Activated naive CD4-positive, alpha-beta T cell treated with anti-CD3 and anti-CD28 coated beads, Interleukin-2, amount 50 U/mL, for 72 hours (primary cell): Measurements from ENCODE around the gene PMF1. TPM values are rescaled to one million over a fixed set of nuclear protein-coding genes. Genes with fewer than 3 reads are reported as not detected.
"Not testable (repeated sequence)": the region's sequence is repeated elsewhere in the genome, so short reads cannot be mapped to it uniquely, and the experiment has no call there.

Source experiments
- ATAC-seq, 2 donors: fragments of 150-1000 bp; cut with Tn5 transposase; 2 replicates each; pipeline ENCODE4 v1.10.0; 2021; ENCODE audit warnings: mild to moderate bottlenecking in 2 of 2, moderate library complexity in 2 of 2
- DNase-seq, 2 donors: peaks; one replicate each; pipeline ENCODE4 v3.0.0; 2021 to 2022; ENCODE audit warnings: low spot score in 2 of 2
- H3K27ac Mint-ChIP-seq, 2 donors: one replicate each; pipeline ENCODE4 v1.8.0; 2022; ENCODE audit warnings: mild to moderate bottlenecking in 2 of 2, mixed read lengths in 2 of 2
- H3K36me3 Mint-ChIP-seq, 2 donors: one replicate each; pipeline ENCODE4 v1.8.0; 2022; ENCODE audit warnings: mixed read lengths in 2 of 2
- H3K9me3 Mint-ChIP-seq, 2 donors: one replicate each; pipeline ENCODE4 v1.8.0; 2022; ENCODE audit warnings: mixed read lengths in 2 of 2
- total RNA-seq, 2 donors: library from RNA; stranded (reverse); gene quantifications; one replicate each; pipeline ENCODE4 v1.2.3, GENCODE V29; 2022

PMF1 gene
- total RNA-seq: 100 to 1,000 TPM; 120 to 156 TPM

- DNase-seq (peak; percentile 95 to 97), ATAC-seq (peak; percentile 92)
- Mint-ChIP-seq H3K36me3 (peaks cover 17 to 58% of the 10 kb centered on the region in 2 donors), H3K9me3 (peaks cover 0 to 4% of the 10 kb centered on the region in 2 donors), H3K27ac (peak within 1 kb of the TSS; percentile 97 to 100)
Measured at GRCh38 chr1:156212833-156213643, at the start of gene PMF1. Gene PMF1, plus strand, starts transcription at chr1:156213007. Its CDS starts 9 bp downstream, at chr1:156213016.

- no peak for DNase-seq
- ATAC-seq: no peak
- Mint-ChIP-seq H3K27ac (no peak overlapping the region), H3K36me3 (peaks cover 20 to 32% of the 10 kb centered on the region in 2 donors), H3K9me3 (peaks cover 0 to 13% of the 10 kb centered on the region in 2 donors)
Measured at GRCh38 chr1:156163712-156164111, 49.1 kb upstream of the PMF1 start.

- ATAC-seq (no peak), DNase-seq (no peak)
- Mint-ChIP-seq H3K27ac (peak overlapping the region in 1 of 2 donors; percentile 4), H3K36me3 (peaks cover 20 to 32% of the 10 kb centered on the region in 2 donors), H3K9me3 (peaks cover 0 to 13% of the 10 kb centered on the region in 2 donors)
Measured at GRCh38 chr1:156164125-156164831, 48.5 kb upstream of the PMF1 start.

- Mint-ChIP-seq H3K9me3 (peaks cover 0 to 13% of the 10 kb centered on the region in 2 donors), H3K36me3 (peaks cover 20 to 32% of the 10 kb centered on the region in 2 donors), H3K27ac (peak overlapping the region in 1 of 2 donors; percentile 4)
- ATAC-seq (peak in 1 of 2 donors; percentile 28), DNase-seq (no peak)
Measured at GRCh38 chr1:156165083-156165482, 47.7 kb upstream of the PMF1 start.

- no peak overlapping the region for H3K27ac Mint-ChIP-seq
- peaks cover 0 to 13% of the 10 kb centered on the region in 2 donors for H3K9me3 Mint-ChIP-seq
- no peak for ATAC-seq
- H3K36me3 Mint-ChIP-seq: peaks cover 14 to 26% of the 10 kb centered on the region in 2 donors
- no peak for DNase-seq
Measured at GRCh38 chr1:156167536-156167935, 45.3 kb upstream of the PMF1 start.

GRCh38 chr1:156172696-156173470 is 39.9 kb upstream of the PMF1 start:
- peak in 1 of 2 donors; percentile 73 for ATAC-seq
- no peaks in the 10 kb centered on the region for H3K9me3 Mint-ChIP-seq
- DNase-seq: no peak
- peaks cover 0 to 5% of the 10 kb centered on the region in 2 donors for H3K36me3 Mint-ChIP-seq
- peak overlapping the region; percentile 16 to 73 for H3K27ac Mint-ChIP-seq

GRCh38 chr1:156176610-156177210 is 36.1 kb upstream of the PMF1 start:
- no peaks in the 10 kb centered on the region for H3K9me3 Mint-ChIP-seq
- no peak for ATAC-seq
- no peaks in the 10 kb centered on the region for H3K36me3 Mint-ChIP-seq
- DNase-seq: no peak
- H3K27ac Mint-ChIP-seq: peak overlapping the region in 1 of 2 donors; percentile 4

GRCh38 chr1:156177919-156178654 is 34.7 kb upstream of the PMF1 start:
- ATAC-seq (peak; percentile 55 to 56), DNase-seq (no peak)

GRCh38 chr1:156180471-156180870 is 32.3 kb upstream of the PMF1 start:
- ATAC-seq (no peak), DNase-seq (no peak)
- no peaks in the 10 kb centered on the region for H3K36me3 Mint-ChIP-seq
- H3K9me3 Mint-ChIP-seq: no peaks in the 10 kb centered on the region
- no peak overlapping the region for H3K27ac Mint-ChIP-seq

More at GRCh38 chr1:156177919-156178654, 34.7 kb upstream of the PMF1 start:
- H3K36me3 Mint-ChIP-seq: no peaks in the 10 kb centered on the region
- no peaks in the 10 kb centered on the region for H3K9me3 Mint-ChIP-seq
- H3K27ac Mint-ChIP-seq: peak overlapping the region; percentile 32 to 60

GRCh38 chr1:156181391-156181924 is 31.3 kb upstream of the PMF1 start:
- H3K9me3 Mint-ChIP-seq, DNase-seq, ATAC-seq, H3K27ac Mint-ChIP-seq, H3K36me3 Mint-ChIP-seq: not testable (repeated sequence)

GRCh38 chr1:156182010-156182779 is 30.6 kb upstream of the PMF1 start:
- not testable (repeated sequence) for DNase-seq, ATAC-seq, H3K27ac Mint-ChIP-seq, H3K36me3 Mint-ChIP-seq, H3K9me3 Mint-ChIP-seq

GRCh38 chr1:156186347-156187177 is 26.2 kb upstream of the PMF1 start:
- H3K36me3 Mint-ChIP-seq, H3K27ac Mint-ChIP-seq, H3K9me3 Mint-ChIP-seq, DNase-seq, ATAC-seq: not testable (repeated sequence)

- not testable (repeated sequence) for ATAC-seq, H3K9me3 Mint-ChIP-seq, H3K27ac Mint-ChIP-seq, DNase-seq
- peaks cover 16 to 25% of the 10 kb centered on the region in 2 donors for H3K36me3 Mint-ChIP-seq
Measured at GRCh38 chr1:156190265-156190664, 22.5 kb upstream of the PMF1 start.
